ENCODE data around the gene ATXN1. TPM values are rescaled to one million over a fixed set of nuclear protein-coding genes. Genes with fewer than 3 reads are reported as not detected.

ATXN1 gene
- total and polyA plus RNA-seq, 2 of the 13 experiments (the other 11 are each of a cell fraction or from before 2014, with no cell fraction given) = 20.7 to 39.5 TPM

DNA sequence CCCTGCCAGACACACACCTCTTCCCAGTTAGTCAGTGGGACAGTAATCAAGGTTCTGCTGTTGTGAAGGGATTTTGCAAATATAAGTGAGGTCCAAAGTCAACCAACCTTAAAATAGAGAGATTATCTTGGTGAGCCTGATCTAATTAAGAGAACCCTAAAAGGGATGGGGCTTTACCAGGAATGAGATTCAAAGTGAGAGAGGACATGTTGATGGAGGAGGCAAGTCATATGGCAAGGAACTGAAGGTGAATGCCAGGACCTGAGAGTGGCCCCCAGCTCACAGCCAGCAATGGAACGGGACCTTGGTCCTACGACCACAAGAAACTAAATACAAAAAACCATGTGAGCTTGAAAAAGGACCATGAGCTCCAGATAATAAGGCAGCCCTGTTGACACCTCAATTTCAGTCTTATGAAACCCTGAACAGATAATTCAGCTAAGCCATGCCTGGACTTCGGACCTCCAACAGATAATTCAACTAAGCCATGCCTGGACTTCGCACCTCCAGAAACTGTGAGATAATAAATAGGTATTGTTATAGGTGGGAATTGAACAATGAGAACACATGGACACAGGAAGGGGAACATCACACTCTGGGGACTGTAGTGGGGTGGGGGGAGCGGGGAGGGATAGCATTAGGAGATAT lies 269.5 kb downstream of the ATXN1 start (continued):
- TF ChIP-seq STAT6 (CRISPR knock-in tag; IDR thresholded peaks at IDR 0.05; ENCODE audit: borderline replicate concordance) (no peak), SNAPC2 (CRISPR knock-in tag; IDR thresholded peaks at IDR 0.05) (no peak), STAG1 (CRISPR knock-in tag; IDR thresholded peaks at IDR 0.05) (no peak), ZNF24 (IDR thresholded peaks at IDR 0.05) (no peak), MXI1 (IDR thresholded peaks at IDR 0.05; ENCODE audit: borderline replicate concordance, low read depth, low read length) (peak; percentile 34; the same call in 1 of the 3 replicates), ZMYM4 (CRISPR knock-in tag; IDR thresholded peaks at IDR 0.05) (peak; percentile 72; the same call in 1 of the 2 replicates), PAF1 (CRISPR knock-in tag; IDR thresholded peaks at IDR 0.05) (no peak), RFX1 (IDR thresholded peaks at IDR 0.05) (no peak), PAXIP1 (CRISPR knock-in tag; conservative IDR thresholded peaks at IDR 0.05) (peak; percentile 70), MATR3 (CRISPR knock-in tag; IDR thresholded peaks at IDR 0.05) (no peak), ESRRA (CRISPR knock-in tag; IDR thresholded peaks at IDR 0.05; ENCODE audit: low read depth) (no peak), RARG (CRISPR knock-in tag; IDR thresholded peaks at IDR 0.05; ENCODE audit: low read depth) (no peak), ZBTB43 (CRISPR knock-in tag; conservative IDR thresholded peaks at IDR 0.05) (no peak; the same call in 1 of the 2 replicates), GPN1 (CRISPR knock-in tag; IDR thresholded peaks at IDR 0.05; ENCODE audit: borderline replicate concordance) (no peak), ZNF644 (CRISPR knock-in tag; IDR thresholded peaks at IDR 0.05; ENCODE audit: low read depth) (peak; percentile 85), ZNF724P (CRISPR knock-in tag; IDR thresholded peaks at IDR 0.05; ENCODE audit: borderline replicate concordance) (no peak), ZNF335 (CRISPR knock-in tag; IDR thresholded peaks at IDR 0.05) (no peak), ZNF432 (CRISPR knock-in tag; IDR thresholded peaks at IDR 0.05; ENCODE audit: borderline replicate concordance) (no peak), TEAD2 (CRISPR knock-in tag; IDR thresholded peaks at IDR 0.05) (no peak), RAD21 (CRISPR knock-in tag; IDR thresholded peaks at IDR 0.05) (no peak), ZMYM3 (CRISPR knock-in tag; IDR thresholded peaks at IDR 0.05) (0 out of 2 replicates have a peak, but pooled peaks have one; percentile 31)
- TF ChIP-seq, protein P1, sequence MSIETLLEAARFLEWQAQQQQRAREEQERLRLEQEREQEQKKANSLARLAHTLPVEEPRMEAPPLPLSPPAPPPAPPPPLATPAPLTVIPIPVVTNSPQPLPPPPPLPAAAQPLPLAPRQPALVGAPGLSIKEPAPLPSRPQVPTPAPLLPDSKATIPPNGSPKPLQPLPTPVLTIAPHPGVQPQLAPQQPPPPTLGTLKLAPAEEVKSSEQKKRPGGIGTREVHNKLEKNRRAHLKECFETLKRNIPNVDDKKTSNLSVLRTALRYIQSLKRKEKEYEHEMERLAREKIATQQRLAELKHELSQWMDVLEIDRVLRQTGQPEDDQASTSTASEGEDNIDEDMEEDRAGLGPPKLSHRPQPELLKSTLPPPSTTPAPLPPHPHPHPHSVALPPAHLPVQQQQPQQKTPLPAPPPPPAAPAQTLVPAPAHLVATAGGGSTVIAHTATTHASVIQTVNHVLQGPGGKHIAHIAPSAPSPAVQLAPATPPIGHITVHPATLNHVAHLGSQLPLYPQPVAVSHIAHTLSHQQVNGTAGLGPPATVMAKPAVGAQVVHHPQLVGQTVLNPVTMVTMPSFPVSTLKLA (IDR thresholded peaks at IDR 0.05) = peak; percentile 56
